PC-3 (cell line): ENCODE measurements around the gene SIRT2. TPM values are rescaled to one million over a fixed set of nuclear protein-coding genes. Genes with fewer than 3 reads are reported as not detected.

Source experiments
- ATAC-seq: fragments of 200-7000 bp; cut with Tn5 transposase; 2 replicates; pipeline ENCODE4 v1.9.1; 2020; ENCODE audit warnings: mild to moderate bottlenecking, moderate library complexity
- BruUV-seq: library from RNA; stranded (reverse); fragments of 400-500 nt; replicated peaks from 2 replicates; lab custom pipeline; 2021; lab: Mats Ljungman, UMichigan
- CTCF ChIA-PET: fragments of 300-600 bp; sonication (Branson Sonifier 250); formaldehyde crosslinking; loops from one replicate; lab custom pipeline; 2022; ENCODE audit warnings: antibody characterized with exemption; lab: Charles Lee
- POLR2A ChIA-PET: fragments of 300-600 bp; sonication (Branson Sonifier 250); formaldehyde crosslinking; loops from one replicate; lab custom pipeline; 2022; ENCODE audit warnings: antibody characterized with exemption; ENCODE audit not compliant: unreplicated experiment; lab: Charles Lee
- DNase-seq: peaks from one replicate; pipeline ENCODE4 v3.0.0-alpha.2; 2015
- H2AFZ ChIP-seq: fragments of 300-600 bp; sonication (generic); 2 replicates; pipeline ENCODE4 v1.6.0; 2016; ENCODE audit warnings: antibody characterized with exemption, low read length
- H3F3A ChIP-seq: fragments of 300-600 bp; sonication (generic); one replicate; pipeline ENCODE4 v1.6.0; 2017; ENCODE audit warnings: antibody characterized with exemption, low read length, control low read depth, mild to moderate bottlenecking; ENCODE audit not compliant: unreplicated experiment
- H3K27ac ChIP-seq: fragments of 300-600 bp; sonication (generic); 2 replicates; pipeline ENCODE4 v1.5.1; 2016; ENCODE audit warnings: mild to moderate bottlenecking, low read length
- H3K27me3 ChIP-seq: fragments of 300-600 bp; sonication (generic); 2 replicates; pipeline ENCODE4 v1.6.1; 2016; ENCODE audit warnings: low read length, mixed read lengths
- H3K36me3 ChIP-seq: fragments of 300-600 bp; sonication (generic); 2 replicates; pipeline ENCODE4 v1.6.1; 2016; ENCODE audit warnings: low read depth, mixed run types, low read length, mixed read lengths
- H3K4me1 ChIP-seq: fragments of 300-600 bp; sonication (generic); 2 replicates; pipeline ENCODE4 v1.5.1; 2016; ENCODE audit warnings: low read length; ENCODE audit not compliant: insufficient read depth
- H3K4me2 ChIP-seq: fragments of 300-600 bp; sonication (generic); 2 replicates; pipeline ENCODE4 v1.6.0; 2016; ENCODE audit warnings: low read length
- H3K4me3 ChIP-seq: fragments of 300-600 bp; sonication (generic); 2 replicates; pipeline ENCODE4 v1.5.1; 2016; ENCODE audit warnings: mild to moderate bottlenecking, low read length, mixed read lengths
- H3K79me2 ChIP-seq: fragments of 300-600 bp; sonication (generic); 2 replicates; pipeline ENCODE4 v1.6.1; 2017; ENCODE audit warnings: low read length, mixed read lengths
- H3K9ac ChIP-seq: fragments of 300-600 bp; sonication (generic); 2 replicates; pipeline ENCODE4 v1.6.0; 2016; ENCODE audit warnings: mild to moderate bottlenecking, low read length
- H3K9me2 ChIP-seq: fragments of 300-600 bp; sonication (generic); replicated peaks from 2 replicates; pipeline ENCODE4 v1.6.1; 2016; ENCODE audit warnings: mixed run types, low read length, mixed read lengths
- H3K9me3 ChIP-seq: fragments of 300-600 bp; sonication (generic); 2 replicates; pipeline ENCODE4 v1.6.1; 2016; ENCODE audit warnings: low read length, mixed read lengths
- H4K20me1 ChIP-seq: fragments of 300-600 bp; sonication (generic); 2 replicates; pipeline ENCODE4 v1.6.1; 2016; ENCODE audit warnings: low read length, mixed read lengths
- CTCF ChIP-seq: fragments of 300-600 bp; sonication (generic); conservative IDR thresholded peaks from 2 replicates; pipeline ENCODE4 v1.5.1; 2017; ENCODE audit warnings: antibody characterized with exemption, low read depth, mild to moderate bottlenecking, low read length
- EZH2 ChIP-seq: fragments of 300-600 bp; sonication (generic); IDR thresholded peaks from one replicate; pipeline ENCODE4 v1.6.1; 2017; ENCODE audit warnings: antibody characterized with exemption, mild to moderate bottlenecking, low read length; ENCODE audit not compliant: unreplicated experiment
- EZH2phosphoT487 ChIP-seq: fragments of 300-600 bp; sonication (generic); IDR thresholded peaks from 2 replicates; pipeline ENCODE4 v1.6.1; 2018; ENCODE audit warnings: mild to moderate bottlenecking, antibody characterized with exemption, low read length, borderline replicate concordance
- intact Hi-C: fragments of 100-400 bp; cut with micrococcal nuclease; formaldehyde crosslinking; loops from 2 replicates; pipeline ENCODE4 v1.9.0; 2023
- total RNA-seq: library from RNA; depleted of rRNA; stranded (reverse); fragments of >200 nt; gene quantifications from 2 replicates; pipeline ENCODE4 v1.2.3, GENCODE V29; 2014

SIRT2 gene
- total RNA-seq, 1 experiment from 2014 or later: 37.9 TPM

- Histone ChIP-seq H3K4me1 (peaks cover 34% of the 10 kb centered on the region), H3K9ac (no peak overlapping the region), H3K9me3 (no peaks in the 10 kb centered on the region), H3K4me3 (no peak overlapping the region), H4K20me1 (peaks cover 20% of the 10 kb centered on the region; the same call in 1 of the 2 replicates), H2AFZ (no peak overlapping the region), H3K4me2 (no peak overlapping the region), H3K36me3 (peaks cover 72% of the 10 kb centered on the region), H3K79me2 (peaks cover 58% of the 10 kb centered on the region), H3K9me2 (no peaks in the 10 kb centered on the region), H3F3A (peaks cover 14% of the 10 kb centered on the region), H3K27ac (no peak overlapping the region), H3K27me3 (no peaks in the 10 kb centered on the region)
- CTCF ChIA-PET: no interaction called here
- TF ChIP-seq EZH2: no peak
- no peak for TF ChIP-seq EZH2phosphoT487
- no peak for DNase-seq
- POLR2A ChIA-PET: no interaction called here
- no TSS peak for BruUV-seq
- no peak for ATAC-seq
- intact Hi-C loops: no loop called here
Observed at GRCh38 chr19:38841787-38842438, 57.5 kb downstream of the SIRT2 start.

- no peak overlapping the region for H3K27ac ChIP-seq
- H3F3A ChIP-seq: peaks cover 14% of the 10 kb centered on the region
- H3K4me2 ChIP-seq: no peak overlapping the region
- no peak overlapping the region for H2AFZ ChIP-seq
- no TSS peak for BruUV-seq
- H3K9me3 ChIP-seq: no peaks in the 10 kb centered on the region
- H4K20me1 ChIP-seq: peaks cover 20% of the 10 kb centered on the region; the same call in 1 of the 2 replicates
- H3K27me3 ChIP-seq: no peaks in the 10 kb centered on the region
- no peaks in the 10 kb centered on the region for H3K9me2 ChIP-seq
- intact Hi-C loops: no loop called here
- ChIA-PET CTCF (no interaction called here), POLR2A (interaction anchor here (0.6 kb wide), 1 partner anchor 298 kb away, joined by 11 read pairs; no protein-coding TSS in a partner anchor)
- no peak overlapping the region for H3K4me3 ChIP-seq
- peaks cover 58% of the 10 kb centered on the region for H3K79me2 ChIP-seq
- TF ChIP-seq EZH2 (no peak), CTCF (no peak)
- DNase-seq (no peak), ATAC-seq (no peak)
- H3K36me3 ChIP-seq: peaks cover 74% of the 10 kb centered on the region
- H3K4me1 ChIP-seq: peaks cover 41% of the 10 kb centered on the region
- no peak overlapping the region for H3K9ac ChIP-seq
Observed at GRCh38 chr19:38841180-38841766, 58.1 kb downstream of the SIRT2 start.

GRCh38 chr19:38840583-38840968, 58.8 kb downstream of the SIRT2 start:
- Histone ChIP-seq H4K20me1 (peaks cover 20% of the 10 kb centered on the region; the same call in 1 of the 2 replicates), H3K4me1 (peaks cover 48% of the 10 kb centered on the region), H3K27ac (no peak overlapping the region), H3K79me2 (peaks cover 51% of the 10 kb centered on the region), H2AFZ (no peak overlapping the region), H3K4me2 (no peak overlapping the region), H3K9me3 (no peaks in the 10 kb centered on the region), H3K9ac (no peak overlapping the region), H3K27me3 (no peaks in the 10 kb centered on the region), H3F3A (peaks cover 14% of the 10 kb centered on the region), H3K36me3 (peaks cover 73% of the 10 kb centered on the region), H3K4me3 (no peak overlapping the region), H3K9me2 (no peaks in the 10 kb centered on the region)
- CTCF ChIA-PET: no interaction called here
- intact Hi-C loops: no loop called here
- BruUV-seq: no TSS peak
- POLR2A ChIA-PET: no interaction called here
- ATAC-seq: no peak
- DNase-seq: no peak
- no peak for TF ChIP-seq CTCF
- TF ChIP-seq EZH2phosphoT487: no peak
- no peak for TF ChIP-seq EZH2
